ENCODE results near the gene CNTRL. TPM values are rescaled to one million over a fixed set of nuclear protein-coding genes. Genes with fewer than 3 reads are reported as not detected.
A peak's percentile ranks its signal among the peaks of the same experiment; 100 is the strongest.

CNTRL gene
- total RNA-seq, 1 experiment from 2014 or later, result 11.6 TPM

GRCh38 chr9:121201738-121202533 is 127.2 kb downstream of the CNTRL start, which contains the start of gene RAB14:
Gene RAB14 (minus strand): TSS chr9:121201869. CDS start chr9:121193412, 8,457 bp downstream.
- peak; percentile 98 for DNase-seq
- Histone ChIP-seq H3T11ph (ENCODE audit: low read length) (no peak within 1 kb of the TSS), H3K79me2 (ENCODE audit: insufficient read depth, low read length) (peaks cover 12% of the 10 kb centered on the region; the same call in 1 of the 2 replicates), H2BK120ac (ENCODE audit: low read depth, low read length, poor library complexity, severe bottlenecking) (no peak within 1 kb of the TSS), H3K27ac (ENCODE audit: insufficient read length, low read depth, low read length) (no peak within 1 kb of the TSS), H2BK5ac (ENCODE audit: insufficient read length, low read length) (no peak within 1 kb of the TSS), H3K18ac (ENCODE audit: insufficient read length, low read depth, low read length) (peak within 1 kb of the TSS; percentile 65), H2AK5ac (ENCODE audit: insufficient read length, low read length) (no peak within 1 kb of the TSS), H3K23me2 (ENCODE audit: insufficient read length, low read depth, low read length, poor library complexity, severe bottlenecking) (peaks cover 9% of the 10 kb centered on the region), H3K27me3 (ENCODE audit: insufficient read depth, low read length) (no peaks in the 10 kb centered on the region), H3K4me1 (ENCODE audit: insufficient read depth, low read length) (no peaks in the 10 kb centered on the region; the same call in 1 of the 2 replicates), H2AFZ (ENCODE audit: low read length) (no peak within 1 kb of the TSS), H3K9ac (ENCODE audit: extremely low read depth, insufficient read length, low read length) (peak within 1 kb of the TSS; percentile 42), H3K9me3 (ENCODE audit: control insufficient read depth, low read depth, low read length) (no peaks in the 10 kb centered on the region), H4K91ac (ENCODE audit: insufficient read length, low read depth, low read length) (no peak within 1 kb of the TSS), H2BK15ac (ENCODE audit: low read depth, low read length) (no peak within 1 kb of the TSS), H3K56ac (ENCODE audit: insufficient read length, low read depth, low read length) (no peak within 1 kb of the TSS), H3K79me1 (ENCODE audit: insufficient read depth, low read depth, low read length, poor library complexity, severe bottlenecking) (no peaks in the 10 kb centered on the region), H4K8ac (replicated peaks; ENCODE audit: insufficient read length, low read depth, low read length) (no peak within 1 kb of the TSS), H2BK12ac (ENCODE audit: insufficient read length, low read depth, low read length) (no peak within 1 kb of the TSS), H4K20me1 (ENCODE audit: control insufficient read depth, insufficient read depth, insufficient read length) (no peaks in the 10 kb centered on the region), H2BK20ac (ENCODE audit: low read depth, low read length, poor library complexity, severe bottlenecking) (no peak within 1 kb of the TSS), H3K4me2 (ENCODE audit: insufficient read depth, insufficient read length, low read length) (peak within 1 kb of the TSS; percentile 98), H3K14ac (ENCODE audit: insufficient read depth, low read length) (peak within 1 kb of the TSS; percentile 51), H3K23ac (ENCODE audit: insufficient read length, low read depth, low read length) (no peak within 1 kb of the TSS), H3K4ac (ENCODE audit: low read depth, low read length) (no peak within 1 kb of the TSS), H4K5ac (ENCODE audit: insufficient read length, low read depth, low read length) (no peak within 1 kb of the TSS)
- Mint-ChIP-seq H3K36me3 (ENCODE audit: insufficient read depth in 1 of 3, low read depth in 3 of 3) (no peaks in the 10 kb centered on the region; a peak in 2 of 7 replicates), H3K4me3 (peak within 1 kb of the TSS; percentile 91 to 94), H3K27me3 (ENCODE audit: low read depth) (peaks cover 44% of the 10 kb centered on the region), H3K27ac (peak within 1 kb of the TSS in 2 of 3 experiments; percentile 55 to 93; a peak in 4 of 7 replicates), H3K4me1 (peaks cover 29 to 40% of the 10 kb centered on the region in 2 experiments), H3K9me3 (no peaks in the 10 kb centered on the region; a peak in 1 of 5 replicates)
- WGBS (ENCODE audit: extremely low coverage, insufficient read length, low lambda C conversion rate), result no CpG with 5 or more reads among the region's 55 CpGs
- peak; percentile 47 for TF ChIP-seq CTCF (conservative IDR thresholded peaks at IDR 0.05)
